Heart right ventricle (tissue), 16 donors: ENCODE results near the gene CLDN24. TPM values are rescaled to one million over a fixed set of nuclear protein-coding genes. Genes with fewer than 3 reads are reported as not detected.
A peak's percentile ranks its signal among the peaks of the same experiment; 100 is the strongest.

Experiments used
- ATAC-seq, 8 donors: fragments of 200-7000 bp; cut with Tn5 transposase; one replicate each; pipeline ENCODE4 v1.9.1; 2020; ENCODE audit warnings: mild to moderate bottlenecking in 8 of 8, moderate library complexity in 8 of 8, moderate number of reproducible peaks in 1 of 8
- DNase-seq, 2 donors: peaks; one replicate each; pipeline ENCODE4 v3.0.0-alpha.2; 2020
- H3K27ac ChIP-seq, 10 donors: fragments of 200-600 bp; sonication (generic) in 2 of 10; one replicate each; pipeline versions ENCODE4 v1.5.0 to v1.8.0; 2020 to 2022; ENCODE audit warnings: mild to moderate bottlenecking in 3 of 10
- H3K27me3 ChIP-seq, 7 donors: fragments of 200-600 bp; one replicate each; pipeline ENCODE4 v1.8.0; 2021 to 2022; ENCODE audit warnings: mild to moderate bottlenecking in 2 of 7
- H3K36me3 ChIP-seq, 9 donors: fragments of 200-600 bp; sonication (generic) in 1 of 9; one replicate each; pipeline versions ENCODE4 v1.5.0 to v1.8.0; 2020 to 2022; ENCODE audit warnings: mild to moderate bottlenecking in 2 of 9
- H3K4me1 ChIP-seq, 9 donors: fragments of 200-600 bp; sonication (generic) in 1 of 9; one replicate each; pipeline versions ENCODE4 v1.5.0 to v1.8.0; 2020 to 2022; ENCODE audit warnings: mild to moderate bottlenecking in 4 of 9
- H3K4me3 ChIP-seq, 10 donors: fragments of 200-600 bp; sonication (generic) in 2 of 10; one replicate each; pipeline versions ENCODE4 v1.5.0 to v1.8.0; 2020 to 2022; ENCODE audit warnings: mild to moderate bottlenecking in 7 of 10, moderate library complexity in 2 of 10
- H3K9me3 ChIP-seq, 11 donors: fragments of 200-600 bp in 10 of 11; sonication (generic) in 2 of 11; one replicate each; pipeline versions ENCODE4 v1.5.0 to v1.8.0; 2013 to 2022; ENCODE audit warnings: mild to moderate bottlenecking in 2 of 11, control low read depth in 1 of 11, moderate library complexity in 1 of 11
- CTCF ChIP-seq, 9 donors: fragments of 200-600 bp; sonication (generic) in 2 of 9; IDR thresholded peaks; one replicate each; pipeline versions ENCODE4 v1.5.0 to v1.8.0; 2021 to 2022; ENCODE audit warnings: antibody characterized with exemption in 9 of 9, mild to moderate bottlenecking in 5 of 9, moderate library complexity in 1 of 9
- WGBS, 2 donors: extraction: QIAGEN DNeasy Blood & Tissue Kit; methylation state at CpG; one replicate each; pipeline ENCODE4 v1.1.7; 2013; ENCODE audit warnings: inconsistent platforms in 1 of 2; 5-methylcytosine and 5-hydroxymethylcytosine counted together
- intact Hi-C, 10 donors: fragments of 100-400 bp; cut with DNase I; formaldehyde crosslinking; loops; one replicate each; pipeline versions ENCODE4 v1.11.1 to v1.14.2; 2022
- polyA plus RNA-seq, 2 donors: library from polyadenylated mRNA; stranded (reverse); fragments of 200-250 nt; gene quantifications; one replicate each; pipeline ENCODE4 v1.2.3, GENCODE V29; 2013
- total RNA-seq, 10 donors: library from RNA; stranded (reverse); fragmentation: NEBNext Ultra II Directional in 3 of 10; extraction: Animal tissue kit (Norgen Biotek cat#: 25700) in 3 of 10; gene quantifications; one replicate each; pipeline versions ENCODE4 v1.2.1 to v1.2.4, GENCODE V29; 2021 to 2023
- donor health status: Arrhythmogenic right ventricular cardiomyopathy.
- donor health status: ischemic (EF 13 %, LVEDD 7.1; RV severe dilation, severe dysfunction).
- donor health status: healthy with polysubstance abuse.
- donor health status: DM: no; HTN: yes; CAD: no.
- donor health status: DM: no; HTN: no; CAD: no.
- donor health status: ischemic (EF 25% LVEDD 6.9; RV normal size, moderate dysfunction).
- donor health status: ischemic (EF 25% LVEDD 5.7; RV mildly dilated, moderate dysfunction).
- donor health status: healthy.
- donor health status: DM: yes; HTN: yes; CAD: no.
- donor health status: Ischemic cardiomyopathy.
- donor health status: ischemic (EF 35%, LVEDD 5.7; RV mildly dilated, moderate dysfunction).
- donor health status: nonischemic (EF 11% LVEDD 7.7; RV severe dilation, severe dysfunction).
- donor health status: DM: yes; HTN: yes; CAD: no.
- donor health status: PGD.
- donor health status: ischemic (EF 29% LVEDD 5.4; RV normal size, mild dysfunction).
- donor health status: nonischemic (EF 23%, LVEDD 6.1; RV moderate dilation, normal function).

CLDN24 gene
- total and polyA plus RNA-seq, 12 donors, result not detected

- TF ChIP-seq CTCF (IDR thresholded peaks at IDR 0.05), result no peak
- ATAC-seq, result no peak
- peaks cover 0 to 13% (median 0%) of the 10 kb centered on the region in 9 donors for H3K4me1 ChIP-seq
Measured at GRCh38 chr4:183300070-183300469, 22.2 kb downstream of the CLDN24 start.

GRCh38 chr4:183299464-183299863 lies 22.8 kb downstream of the CLDN24 start:
- intact Hi-C loops, result loop anchor here in 1 of 10 donors (10.0 kb wide), 1 partner anchor 95 kb away; no protein-coding TSS in a partner anchor
- H3K9me3 ChIP-seq, result no peaks in the 10 kb centered on the region
- H3K27ac ChIP-seq, result peak overlapping the region in 1 of 10 donors; percentile 12
- DNase-seq (no peak), ATAC-seq (no peak)
- H3K27me3 ChIP-seq, result no peaks in the 10 kb centered on the region
- H3K36me3 ChIP-seq, result peaks cover 0 to 66% (median 0%) of the 10 kb centered on the region in 9 donors
- H3K4me3 ChIP-seq, result no peak overlapping the region
- WGBS, 2 donors, result 77 to 80% methylated on average over 2 of the region's 2 CpGs
- TF ChIP-seq CTCF (IDR thresholded peaks at IDR 0.05), result no peak
- H3K4me1 ChIP-seq, result peaks cover 0 to 13% (median 0%) of the 10 kb centered on the region in 9 donors

More at GRCh38 chr4:183300070-183300469, 22.2 kb downstream of the CLDN24 start:
- H3K9me3 ChIP-seq, result no peaks in the 10 kb centered on the region
- DNase-seq, result no peak
- no peaks in the 10 kb centered on the region for H3K27me3 ChIP-seq
- intact Hi-C loops, result no loop called here
- peaks cover 0 to 66% (median 0%) of the 10 kb centered on the region in 9 donors for H3K36me3 ChIP-seq
- WGBS, 2 donors, result 44 to 48% methylated on average over 6 of the region's 6 CpGs
- H3K27ac ChIP-seq, result peak overlapping the region in 1 of 10 donors; percentile 12
- no peak overlapping the region for H3K4me3 ChIP-seq

- TF ChIP-seq CTCF (IDR thresholded peaks at IDR 0.05), result no peak
- intact Hi-C loops, result loop anchor here in 1 of 10 donors (10.0 kb wide), 1 partner anchor 97 kb away; no protein-coding TSS in a partner anchor
- H3K4me1 ChIP-seq, result peaks cover 0 to 13% (median 0%) of the 10 kb centered on the region in 9 donors
Measured at GRCh38 chr4:183297675-183298074, 24.6 kb downstream of the CLDN24 start.

GRCh38 chr4:183295711-183296110 lies 26.5 kb downstream of the CLDN24 start:
- TF ChIP-seq CTCF (IDR thresholded peaks at IDR 0.05), result no peak
- H3K27ac ChIP-seq, result no peak overlapping the region
- peaks cover 0 to 89% (median 0%) of the 10 kb centered on the region in 9 donors for H3K36me3 ChIP-seq
- no peak for ATAC-seq
- intact Hi-C loops, result loop anchor here in 1 of 10 donors (10.0 kb wide), 1 partner anchor 99 kb away; no protein-coding TSS in a partner anchor
- H3K4me3 ChIP-seq, result no peak overlapping the region
- no peaks in the 10 kb centered on the region for H3K9me3 ChIP-seq
- H3K27me3 ChIP-seq, result no peaks in the 10 kb centered on the region
- DNase-seq, result no peak
- WGBS, 2 donors, result 78 to 84% methylated on average over 10 of the region's 10 CpGs
- H3K4me1 ChIP-seq, result peaks cover 0 to 12% (median 0%) of the 10 kb centered on the region in 9 donors

More at GRCh38 chr4:183297675-183298074, 24.6 kb downstream of the CLDN24 start:
- Histone ChIP-seq H3K4me3 (no peak overlapping the region), H3K36me3 (peaks cover 0 to 77% (median 0%) of the 10 kb centered on the region in 9 donors), H3K27ac (no peak overlapping the region), H3K9me3 (no peaks in the 10 kb centered on the region), H3K27me3 (no peaks in the 10 kb centered on the region)
- 96 to 100% methylated on average over 3 of the region's 3 CpGs for WGBS, 2 donors
- DNase-seq, result no peak
- no peak for ATAC-seq
